K562 (cell line): ENCODE data around the gene NSDHL. TPM values are rescaled to one million over a fixed set of nuclear protein-coding genes. Genes with fewer than 3 reads are reported as not detected.

ENCODE experiments used
- ATAC-seq: fragments of 200-7000 bp; cut with Tn5 transposase; 3 replicates; pipeline ENCODE4 v1.9.1; 2020; ENCODE audit warnings: moderate library complexity
- BruUV-seq: library from RNA; stranded (reverse); fragments of 400-500 nt; replicated peaks from 2 replicates; lab custom pipeline; 2021; lab: Mats Ljungman, UMichigan
- CTCF ChIA-PET: fragments of 300-600 bp; formaldehyde crosslinking; extraction: SDS; loops from one replicate; lab custom pipeline; 2021; ENCODE audit warnings: low intra/inter-chr PET ratio; lab: Yijun Ruan, JAX
- POLR2A ChIA-PET: fragments of 300-600, 350-650 bp; sonication (Branson Sonifier 250); formaldehyde crosslinking; extraction: SDS; loops from one replicate; lab custom pipeline; 2021; ENCODE audit warnings: antibody characterized with exemption, inconsistent platforms; lab: Yijun Ruan, JAX
- DNase-seq, 4 experiments: peaks; one replicate each; pipeline versions ENCODE4 v3.0.0 to v3.0.0-alpha.2; 2011 to 2018; ENCODE audit warnings: low spot score in 3 of 4, mixed read lengths in 3 of 4; ENCODE audit errors: extremely low read depth in 1 of 4
- FAIRE-seq: peaks from 2 replicates; lab custom pipeline; 2011; peaks lifted over from hg19 to GRCh38; lab: Jason Lieb, UNC
- H2AFZ ChIP-seq: 2 replicates; pipeline ENCODE4 v1.6.0; 2011; ENCODE audit warnings: low read depth, low read length, control low read depth, inconsistent platforms
- H3K27ac ChIP-seq: fragments of 200-600 bp; 3 replicates; pipeline ENCODE4 v1.8.0; 2011; ENCODE audit warnings: low read depth, mild to moderate bottlenecking, control low read depth, inconsistent platforms, low read length, moderate library complexity, mixed read lengths; ENCODE audit errors: extremely low read depth
- H3K27me3 ChIP-seq, 2 experiments: fragments of 300-600 bp in 1 of 2; 2 replicates in 1 of 2; 3 replicates in 1 of 2; pipeline versions ENCODE4 v1.6.0 to v1.8.0; 2011; ENCODE audit warnings: inconsistent platforms in 2 of 2, low read length in 2 of 2, mild to moderate bottlenecking in 1 of 2, mixed read lengths in 1 of 2, moderate library complexity in 1 of 2; ENCODE audit not compliant: control insufficient read depth in 2 of 2, insufficient read depth in 2 of 2
- H3K36me3 ChIP-seq: fragments of 300-600 bp; 3 replicates; pipeline ENCODE4 v1.8.0; 2011; ENCODE audit warnings: mild to moderate bottlenecking, low read length, inconsistent platforms; ENCODE audit not compliant: control insufficient read depth, insufficient read depth
- H3K4me1 ChIP-seq, 2 experiments: fragments of 200-600 bp in 1 of 2; replicated peaks in 1 of 2; 2 replicates in 1 of 2; 3 replicates in 1 of 2; pipeline versions ENCODE4 v1.5.1 to v1.8.0; 2011; ENCODE audit warnings: inconsistent platforms in 2 of 2, low read length in 2 of 2, mild to moderate bottlenecking in 1 of 2, mixed read lengths in 1 of 2, moderate library complexity in 1 of 2; ENCODE audit not compliant: control insufficient read depth in 2 of 2, insufficient read depth in 2 of 2
- H3K4me2 ChIP-seq: 2 replicates; pipeline ENCODE4 v1.6.1; 2011; ENCODE audit warnings: low read length, control low read depth, inconsistent platforms, mixed read lengths; ENCODE audit not compliant: insufficient read depth
- H3K4me3 ChIP-seq: fragments of 200-600 bp; sonication (generic), shearing (Covaris generic); 2 replicates; pipeline ENCODE4 v1.5.1; 2016; ENCODE audit warnings: control low read depth, inconsistent platforms
- H3K79me2 ChIP-seq: fragments of 200-600 bp; 3 replicates; pipeline ENCODE4 v1.8.0; 2011; ENCODE audit warnings: low read length, inconsistent platforms; ENCODE audit not compliant: control insufficient read depth, insufficient read depth
- H3K9ac ChIP-seq, 2 experiments: 2 replicates each; pipeline versions ENCODE4 v1.6.0 to v1.6.1; 2011; ENCODE audit warnings: low read depth in 2 of 2, low read length in 2 of 2, control low read depth in 1 of 2, inconsistent platforms in 1 of 2, mild to moderate bottlenecking in 1 of 2, mixed read lengths in 1 of 2; ENCODE audit not compliant: insufficient read depth in 1 of 2
- H3K9me1 ChIP-seq: one replicate; pipeline ENCODE4 v1.6.0; 2011; ENCODE audit warnings: inconsistent platforms, mild to moderate bottlenecking, low read length, moderate library complexity; ENCODE audit not compliant: control insufficient read depth, insufficient read depth
- H3K9me3 ChIP-seq: replicated peaks from 2 replicates; pipeline ENCODE4 v1.5.1; 2011; ENCODE audit warnings: low read depth, low read length, inconsistent platforms; ENCODE audit not compliant: control insufficient read depth, insufficient read depth
- H4K20me1 ChIP-seq: replicated peaks from 2 replicates; pipeline ENCODE4 v1.6.1; 2011; ENCODE audit warnings: low read length, inconsistent platforms, mixed read lengths; ENCODE audit not compliant: control insufficient read depth, insufficient read depth
- ATF7 ChIP-seq: fragments of 450-650 bp; IDR thresholded peaks from 2 replicates; pipeline ENCODE4 v1.7.1; 2014; ENCODE audit warnings: mild to moderate bottlenecking, moderate library complexity
- CHD2 ChIP-seq: IDR thresholded peaks from 2 replicates; pipeline ENCODE4 v1.6.1; 2011; ENCODE audit warnings: low read depth, low read length
- FOXJ2 ChIP-seq: fragments of 200-800 bp; sonication (Bioruptor generic); IDR thresholded peaks from 2 replicates; pipeline ENCODE4 v1.6.1; 2016; ENCODE audit warnings: missing genetic modification characterization, missing compliant biosample characterization
- HOMEZ ChIP-seq: fragments of 250-450 bp; sonication (Bioruptor Pico); IDR thresholded peaks from 2 replicates; pipeline ENCODE4 v1.4.0; 2020; ENCODE audit warnings: mild to moderate bottlenecking, moderate library complexity
- MNT ChIP-seq, 2 experiments: fragments of 450-650 bp; conservative IDR thresholded peaks; 2 replicates each; pipeline ENCODE4 v1.6.1; 2017; ENCODE audit warnings: mild to moderate bottlenecking in 2 of 2, moderate library complexity in 2 of 2
- NR2C1 ChIP-seq, 2 experiments: fragments of 450-650 bp; IDR thresholded peaks; 2 replicates each; pipeline ENCODE4 v1.6.1; 2017; ENCODE audit warnings: mild to moderate bottlenecking in 2 of 2, antibody characterized with exemption in 1 of 2, inconsistent platforms in 1 of 2, missing compliant biosample characterization in 1 of 2, missing genetic modification characterization in 1 of 2
- RAD51 ChIP-seq: fragments of 450-650 bp; IDR thresholded peaks from 2 replicates; pipeline ENCODE4 v1.7.1; 2016; ENCODE audit warnings: low read depth, mild to moderate bottlenecking, borderline replicate concordance
- RERE ChIP-seq: sonication (generic); formaldehyde crosslinking; IDR thresholded peaks from 2 replicates; pipeline ENCODE4 v1.8.0; 2023; ENCODE audit warnings: missing genetic modification reagents, mild to moderate bottlenecking, borderline replicate concordance
- RNF2 ChIP-seq: sonication (generic); IDR thresholded peaks from 2 replicates; pipeline ENCODE4 v1.6.1; 2016
- USF1 ChIP-seq: sonication (generic); formaldehyde crosslinking; IDR thresholded peaks from 2 replicates; pipeline ENCODE4 v1.9.0; 2022; ENCODE audit warnings: mild to moderate bottlenecking, missing genetic modification reagents
- ZNF277 ChIP-seq: fragments of 250-450 bp; sonication (Bioruptor Pico); IDR thresholded peaks from 2 replicates; pipeline ENCODE4 v1.8.0; 2022; ENCODE audit warnings: inconsistent platforms, mild to moderate bottlenecking, moderate library complexity, borderline replicate concordance
- WGBS: fragments of 100-300 bp; shearing (Covaris generic); methylation state at CpG from one replicate; pipeline ENCODE4 v1.1.6; 2016; ENCODE audit warnings: low coverage, mixed read lengths; ENCODE audit not compliant: insufficient coverage; ENCODE audit errors: missing lambda C conversion rate; 5-methylcytosine and 5-hydroxymethylcytosine counted together
- in situ Hi-C: fragments of 300-500 bp; cut with MboI; formaldehyde crosslinking; loops from 4 replicates; pipeline ENCODE4 v1.15.0; 2018; ENCODE audit warnings: inconsistent platforms, mixed read lengths
- intact Hi-C: fragments of 100-400 bp; cut with micrococcal nuclease; formaldehyde crosslinking; loops from 2 replicates; pipeline ENCODE4 v1.14.2; 2022
- polyA plus RNA-seq, 8 experiments: library from polyadenylated mRNA; depleted of rRNA in 4 of 8; stranded (reverse) in 5 of 8; unstranded in 3 of 8; fragments of >200 nt; fragmentation: Nextera tagmentation in 2 of 8; fragmentation: Illumina TruSeq in 1 of 8; extraction: Ambion mirVana in 2 of 8; extraction: Trizol in 1 of 8; gene quantifications; 2 replicates each; pipeline versions ENCODE4 v1.2.1 to v1.2.3, GENCODE V29; 2011 to 2014; ENCODE audit warnings: inconsistent platforms in 1 of 8, missing spikeins in 1 of 8
- total RNA-seq, 7 experiments: library from RNA; depleted of rRNA in 6 of 7; stranded (reverse); fragments of >200 nt in 6 of 7; fragmentation: Illumina TruSeq in 2 of 7; extraction: Trizol in 2 of 7; gene quantifications; 2 replicates each; pipeline versions ENCODE4 v1.2.1 to v1.2.3, GENCODE V29; 2011 to 2021; ENCODE audit warnings: low replicate concordance in 1 of 7

Gene NSDHL
- total and polyA plus RNA-seq, 9 of the 15 experiments (the other 6 are each of a cell fraction or from before 2014, with no cell fraction given), result 22.5 to 63.4 (median 40.8) TPM

GRCh38 chrX:152873361-152873760, 42.5 kb downstream of the NSDHL start:
- no peak for FAIRE-seq
- no peak overlapping the region for H3K4me2 ChIP-seq
- no peak overlapping the region for H2AFZ ChIP-seq
- no TSS peak for BruUV-seq
- peaks cover 21% of the 10 kb centered on the region; the same call in 2 of the 3 replicates for H3K36me3 ChIP-seq
- H3K9me1 ChIP-seq, result no peaks in the 10 kb centered on the region
- ATAC-seq, result no peak
- in situ Hi-C loops (no loop called here), intact Hi-C loops (no loop called here)
- no peak overlapping the region for H3K27ac ChIP-seq
- ChIA-PET CTCF (no interaction called here), POLR2A (interaction anchor here (0.9 to 1.1 kb wide), 2 partner anchors 10 to 13 kb away, joined by 3 to 5 read pairs; no protein-coding TSS in a partner anchor)
- no peak overlapping the region for H3K9ac ChIP-seq
- WGBS, result 26% methylated on average over 2 of the region's 2 CpGs
- no peaks in the 10 kb centered on the region for H3K79me2 ChIP-seq
- no peak for DNase-seq
- peaks cover 0 to 32% of the 10 kb centered on the region in 2 experiments; a peak in 3 of 5 replicates for H3K27me3 ChIP-seq
- no peak overlapping the region for H3K4me3 ChIP-seq
- no peaks in the 10 kb centered on the region for H3K4me1 ChIP-seq
- no peaks in the 10 kb centered on the region for H4K20me1 ChIP-seq
- H3K9me3 ChIP-seq, result no peaks in the 10 kb centered on the region
- TF ChIP-seq USF1 (CRISPR knock-in tag) (no peak), MNT (conservative IDR thresholded peaks at IDR 0.05) (no peak), RAD51 (no peak), ZNF277 (CRISPR knock-in tag) (no peak), CHD2 (no peak), NR2C1 (IDR thresholded peaks at IDR 0.05) (no peak), NR2C1 (tag; IDR thresholded peaks at IDR 0.05) (no peak), RNF2 (no peak), HOMEZ (CRISPR knock-in tag) (no peak), ATF7 (no peak), FOXJ2 (tag) (no peak), RERE (CRISPR knock-in tag) (no peak)
